ENCODE measurements around the gene MED31. TPM values are rescaled to one million over a fixed set of nuclear protein-coding genes. Genes with fewer than 3 reads are reported as not detected.
"Not testable (repeated sequence)": the region's sequence is repeated elsewhere in the genome, so short reads cannot be mapped to it uniquely, and the experiment has no call there.

The MED31 gene
- polyA plus RNA-seq (2012; ENCODE audit: low read depth, missing spikeins), result 20.9 TPM

- FAIRE-seq (peak; percentile 91), DNase-seq (ENCODE audit: insufficient read length, low spot score) (peak; percentile 94)
- TF ChIP-seq TAF1 (IDR thresholded peaks at IDR 0.05; ENCODE audit: low read depth, low read length), result peak; percentile 60; the same call in 1 of the 2 replicates
- TF ChIP-seq POLR2AphosphoS5 (IDR thresholded peaks at IDR 0.05; ENCODE audit: low read depth, low read length), result peak; percentile 51
- TF ChIP-seq POLR2A (IDR thresholded peaks at IDR 0.05; ENCODE audit: low read depth, low read length), result peak; percentile 55
- peak; percentile 13; the same call in 1 of the 2 replicates for TF ChIP-seq POU2F2 (IDR thresholded peaks at IDR 0.05; ENCODE audit: low read depth, low read length)
- TF ChIP-seq PAX5 (IDR thresholded peaks at IDR 0.05; ENCODE audit: insufficient read depth, low read length, severe bottlenecking), result no peak
- no peak for TF ChIP-seq SPI1 (IDR thresholded peaks at IDR 0.05; ENCODE audit: low read depth, low read length)
Observed at GRCh38 chr17:6651354-6651918, at the start of gene MED31, which contains the start of gene C17orf100. Gene MED31 (minus strand): TSS chr17:6651605. CDS start chr17:6651528, 77 bp downstream. Gene C17orf100 (plus strand): TSS chr17:6651762. CDS start chr17:6651914, 152 bp downstream.

- no peak for FAIRE-seq
- DNase-seq (ENCODE audit: insufficient read length, low spot score), result no peak
- TF ChIP-seq POLR2A (IDR thresholded peaks at IDR 0.05; ENCODE audit: low read depth, low read length) (no peak), SPI1 (IDR thresholded peaks at IDR 0.05; ENCODE audit: low read depth, low read length) (no peak), TAF1 (IDR thresholded peaks at IDR 0.05; ENCODE audit: low read depth, low read length) (no peak), PAX5 (IDR thresholded peaks at IDR 0.05; ENCODE audit: insufficient read depth, low read length, severe bottlenecking) (no peak), POLR2AphosphoS5 (IDR thresholded peaks at IDR 0.05; ENCODE audit: low read depth, low read length) (no peak), POU2F2 (IDR thresholded peaks at IDR 0.05; ENCODE audit: low read depth, low read length) (no peak)
Observed at GRCh38 chr17:6700948-6701307, 49.5 kb upstream of the MED31 start.

- DNase-seq (ENCODE audit: insufficient read length, low spot score), result no peak
- TF ChIP-seq TAF1 (IDR thresholded peaks at IDR 0.05; ENCODE audit: low read depth, low read length), result no peak
- no peak for TF ChIP-seq SPI1 (IDR thresholded peaks at IDR 0.05; ENCODE audit: low read depth, low read length)
- no peak for FAIRE-seq
Observed at GRCh38 chr17:6699997-6700947, 48.9 kb upstream of the MED31 start.

- no peak for DNase-seq (ENCODE audit: insufficient read length, low spot score)
- TF ChIP-seq POU2F2 (IDR thresholded peaks at IDR 0.05; ENCODE audit: low read depth, low read length), result no peak
- no peak for TF ChIP-seq PAX5 (IDR thresholded peaks at IDR 0.05; ENCODE audit: insufficient read depth, low read length, severe bottlenecking)
- no peak for TF ChIP-seq POLR2AphosphoS5 (IDR thresholded peaks at IDR 0.05; ENCODE audit: low read depth, low read length)
- no peak for TF ChIP-seq POLR2A (IDR thresholded peaks at IDR 0.05; ENCODE audit: low read depth, low read length)
- TF ChIP-seq SPI1 (IDR thresholded peaks at IDR 0.05; ENCODE audit: low read depth, low read length), result no peak
- TF ChIP-seq TAF1 (IDR thresholded peaks at IDR 0.05; ENCODE audit: low read depth, low read length), result no peak
- FAIRE-seq, result no peak
Observed at GRCh38 chr17:6698004-6698403, 46.6 kb upstream of the MED31 start.

- FAIRE-seq (no peak), DNase-seq (ENCODE audit: insufficient read length, low spot score) (no peak)
- TF ChIP-seq TAF1 (IDR thresholded peaks at IDR 0.05; ENCODE audit: low read depth, low read length) (no peak), POLR2A (IDR thresholded peaks at IDR 0.05; ENCODE audit: low read depth, low read length) (no peak), PAX5 (IDR thresholded peaks at IDR 0.05; ENCODE audit: insufficient read depth, low read length, severe bottlenecking) (no peak), POLR2AphosphoS5 (IDR thresholded peaks at IDR 0.05; ENCODE audit: low read depth, low read length) (no peak), POU2F2 (IDR thresholded peaks at IDR 0.05; ENCODE audit: low read depth, low read length) (no peak), SPI1 (IDR thresholded peaks at IDR 0.05; ENCODE audit: low read depth, low read length) (no peak)
Observed at GRCh38 chr17:6696906-6697305, 45.5 kb upstream of the MED31 start.

- TF ChIP-seq TAF1 (IDR thresholded peaks at IDR 0.05; ENCODE audit: low read depth, low read length), result no peak
- no peak for TF ChIP-seq PAX5 (IDR thresholded peaks at IDR 0.05; ENCODE audit: insufficient read depth, low read length, severe bottlenecking)
- no peak for TF ChIP-seq SPI1 (IDR thresholded peaks at IDR 0.05; ENCODE audit: low read depth, low read length)
- no peak for TF ChIP-seq POLR2AphosphoS5 (IDR thresholded peaks at IDR 0.05; ENCODE audit: low read depth, low read length)
- no peak for TF ChIP-seq POLR2A (IDR thresholded peaks at IDR 0.05; ENCODE audit: low read depth, low read length)
- no peak for TF ChIP-seq POU2F2 (IDR thresholded peaks at IDR 0.05; ENCODE audit: low read depth, low read length)
- DNase-seq (ENCODE audit: insufficient read length, low spot score) (no peak), FAIRE-seq (no peak)
Observed at GRCh38 chr17:6695565-6695964, 44.2 kb upstream of the MED31 start.

GRCh38 chr17:6695051-6695450 is 43.6 kb upstream of the MED31 start:
- TF ChIP-seq POLR2A (IDR thresholded peaks at IDR 0.05; ENCODE audit: low read depth, low read length), result no peak
- no peak for TF ChIP-seq SPI1 (IDR thresholded peaks at IDR 0.05; ENCODE audit: low read depth, low read length)
- no peak for TF ChIP-seq PAX5 (IDR thresholded peaks at IDR 0.05; ENCODE audit: insufficient read depth, low read length, severe bottlenecking)
- no peak for TF ChIP-seq TAF1 (IDR thresholded peaks at IDR 0.05; ENCODE audit: low read depth, low read length)
- no peak for FAIRE-seq

GRCh38 chr17:6691958-6692357 is 40.6 kb upstream of the MED31 start:
- FAIRE-seq; DNase-seq (ENCODE audit: insufficient read length, low spot score): not testable (repeated sequence)

More at GRCh38 chr17:6695051-6695450, 43.6 kb upstream of the MED31 start:
- DNase-seq (ENCODE audit: insufficient read length, low spot score), result no peak

GRCh38 chr17:6691546-6691945 is 40.1 kb upstream of the MED31 start:
- DNase-seq (ENCODE audit: insufficient read length, low spot score), result no peak
- no peak for TF ChIP-seq SPI1 (IDR thresholded peaks at IDR 0.05; ENCODE audit: low read depth, low read length)
- no peak for TF ChIP-seq PAX5 (IDR thresholded peaks at IDR 0.05; ENCODE audit: insufficient read depth, low read length, severe bottlenecking)
- TF ChIP-seq TAF1 (IDR thresholded peaks at IDR 0.05; ENCODE audit: low read depth, low read length), result no peak
- TF ChIP-seq POU2F2 (IDR thresholded peaks at IDR 0.05; ENCODE audit: low read depth, low read length), result no peak
- no peak for TF ChIP-seq POLR2AphosphoS5 (IDR thresholded peaks at IDR 0.05; ENCODE audit: low read depth, low read length)
- TF ChIP-seq POLR2A (IDR thresholded peaks at IDR 0.05; ENCODE audit: low read depth, low read length), result no peak
- no peak for FAIRE-seq
